Heart left ventricle (tissue), 13 donors: Measurements from ENCODE around the gene ZNF74.

Experiments
- CTCF ChIP-seq, 12 donors: fragments of 200-600 bp; sonication (generic) in 4 of 12; IDR thresholded peaks; one replicate each; pipeline versions ENCODE4 v1.5.0 to v1.8.0; 2018 to 2022; ENCODE audit warnings: antibody characterized with exemption in 12 of 12, mild to moderate bottlenecking in 5 of 12
- POLR2A ChIP-seq, 2 donors: fragments of 450-650 bp; IDR thresholded peaks; one replicate each; pipeline ENCODE4 v1.6.1; 2017; ENCODE audit warnings: antibody characterized with exemption in 2 of 2, mild to moderate bottlenecking in 2 of 2, moderate library complexity in 2 of 2
- donor health status: ischemic (EF 13 %, LVEDD 7.1; RV severe dilation, severe dysfunction).
- donor health status: DM: no; HTN: yes; CAD: no.
- donor health status: DM: no; HTN: no; CAD: no.
- donor health status: ischemic (EF 25% LVEDD 6.9; RV normal size, moderate dysfunction).
- donor health status: ischemic (EF 25% LVEDD 5.7; RV mildly dilated, moderate dysfunction).
- donor health status: ischemic (EF 35%, LVEDD 5.7; RV mildly dilated, moderate dysfunction).
- donor health status: nonischemic (EF 11% LVEDD 7.7; RV severe dilation, severe dysfunction).
- donor health status: DM: yes; HTN: yes; CAD: no.
- donor health status: PGD.
- donor health status: ischemic (EF 29% LVEDD 5.4; RV normal size, mild dysfunction).
- donor health status: nonischemic (EF 23%, LVEDD 6.1; RV moderate dilation, normal function).

GRCh38 chr22:20395907-20396287 is 1.9 kb downstream of the ZNF74 start:
- TF ChIP-seq CTCF (IDR thresholded peaks at IDR 0.05) (no peak), POLR2A (IDR thresholded peaks at IDR 0.05) (no peak)
